K562 (cell line): ENCODE data around the gene GRK3. TPM values are rescaled to one million over a fixed set of nuclear protein-coding genes. Genes with fewer than 3 reads are reported as not detected.

Source experiments
- ATAC-seq: fragments of 200-7000 bp; cut with Tn5 transposase; 3 replicates; pipeline ENCODE4 v1.9.1; 2020; ENCODE audit warnings: moderate library complexity
- BruUV-seq: library from RNA; stranded (reverse); fragments of 400-500 nt; replicated peaks from 2 replicates; lab custom pipeline; 2021; lab: Mats Ljungman, UMichigan
- CTCF ChIA-PET: fragments of 300-600 bp; formaldehyde crosslinking; extraction: SDS; loops from one replicate; lab custom pipeline; 2021; ENCODE audit warnings: low intra/inter-chr PET ratio; lab: Yijun Ruan, JAX
- POLR2A ChIA-PET: fragments of 300-600, 350-650 bp; sonication (Branson Sonifier 250); formaldehyde crosslinking; extraction: SDS; loops from one replicate; lab custom pipeline; 2021; ENCODE audit warnings: antibody characterized with exemption, inconsistent platforms; lab: Yijun Ruan, JAX
- DNase-seq, 4 experiments: peaks; one replicate each; pipeline versions ENCODE4 v3.0.0 to v3.0.0-alpha.2; 2011 to 2018; ENCODE audit warnings: low spot score in 3 of 4, mixed read lengths in 3 of 4; ENCODE audit errors: extremely low read depth in 1 of 4
- FAIRE-seq: peaks from 2 replicates; lab custom pipeline; 2011; peaks lifted over from hg19 to GRCh38; lab: Jason Lieb, UNC
- H2AFZ ChIP-seq: 2 replicates; pipeline ENCODE4 v1.6.0; 2011; ENCODE audit warnings: low read depth, low read length, control low read depth, inconsistent platforms
- H3K27ac ChIP-seq: fragments of 200-600 bp; 3 replicates; pipeline ENCODE4 v1.8.0; 2011; ENCODE audit warnings: low read depth, mild to moderate bottlenecking, control low read depth, inconsistent platforms, low read length, moderate library complexity, mixed read lengths; ENCODE audit errors: extremely low read depth
- H3K27me3 ChIP-seq, 2 experiments: fragments of 300-600 bp in 1 of 2; 2 replicates in 1 of 2; 3 replicates in 1 of 2; pipeline versions ENCODE4 v1.6.0 to v1.8.0; 2011; ENCODE audit warnings: inconsistent platforms in 2 of 2, low read length in 2 of 2, mild to moderate bottlenecking in 1 of 2, mixed read lengths in 1 of 2, moderate library complexity in 1 of 2; ENCODE audit not compliant: control insufficient read depth in 2 of 2, insufficient read depth in 2 of 2
- H3K36me3 ChIP-seq: fragments of 300-600 bp; 3 replicates; pipeline ENCODE4 v1.8.0; 2011; ENCODE audit warnings: mild to moderate bottlenecking, low read length, inconsistent platforms; ENCODE audit not compliant: control insufficient read depth, insufficient read depth
- H3K4me1 ChIP-seq, 2 experiments: fragments of 200-600 bp in 1 of 2; replicated peaks in 1 of 2; 2 replicates in 1 of 2; 3 replicates in 1 of 2; pipeline versions ENCODE4 v1.5.1 to v1.8.0; 2011; ENCODE audit warnings: inconsistent platforms in 2 of 2, low read length in 2 of 2, mild to moderate bottlenecking in 1 of 2, mixed read lengths in 1 of 2, moderate library complexity in 1 of 2; ENCODE audit not compliant: control insufficient read depth in 2 of 2, insufficient read depth in 2 of 2
- H3K4me2 ChIP-seq: 2 replicates; pipeline ENCODE4 v1.6.1; 2011; ENCODE audit warnings: low read length, control low read depth, inconsistent platforms, mixed read lengths; ENCODE audit not compliant: insufficient read depth
- H3K4me3 ChIP-seq: fragments of 200-600 bp; sonication (generic), shearing (Covaris generic); 2 replicates; pipeline ENCODE4 v1.5.1; 2016; ENCODE audit warnings: control low read depth, inconsistent platforms
- H3K79me2 ChIP-seq: fragments of 200-600 bp; 3 replicates; pipeline ENCODE4 v1.8.0; 2011; ENCODE audit warnings: low read length, inconsistent platforms; ENCODE audit not compliant: control insufficient read depth, insufficient read depth
- H3K9ac ChIP-seq, 2 experiments: 2 replicates each; pipeline versions ENCODE4 v1.6.0 to v1.6.1; 2011; ENCODE audit warnings: low read depth in 2 of 2, low read length in 2 of 2, control low read depth in 1 of 2, inconsistent platforms in 1 of 2, mild to moderate bottlenecking in 1 of 2, mixed read lengths in 1 of 2; ENCODE audit not compliant: insufficient read depth in 1 of 2
- H3K9me1 ChIP-seq: one replicate; pipeline ENCODE4 v1.6.0; 2011; ENCODE audit warnings: inconsistent platforms, mild to moderate bottlenecking, low read length, moderate library complexity; ENCODE audit not compliant: control insufficient read depth, insufficient read depth
- H3K9me3 ChIP-seq: replicated peaks from 2 replicates; pipeline ENCODE4 v1.5.1; 2011; ENCODE audit warnings: low read depth, low read length, inconsistent platforms; ENCODE audit not compliant: control insufficient read depth, insufficient read depth
- H4K20me1 ChIP-seq: replicated peaks from 2 replicates; pipeline ENCODE4 v1.6.1; 2011; ENCODE audit warnings: low read length, inconsistent platforms, mixed read lengths; ENCODE audit not compliant: control insufficient read depth, insufficient read depth
- HDAC8 ChIP-seq: fragments of 450-650 bp; IDR thresholded peaks from 2 replicates; pipeline ENCODE4 v1.6.1; 2016; ENCODE audit warnings: mild to moderate bottlenecking, missing genetic modification characterization, moderate library complexity, missing compliant biosample characterization
- POLR2A ChIP-seq: fragments of 450-650 bp; conservative IDR thresholded peaks from 2 replicates; pipeline ENCODE4 v1.6.1; 2016
- TAF15 ChIP-seq: fragments of 200-400 bp; formaldehyde crosslinking; IDR thresholded peaks from 2 replicates; pipeline ENCODE4 v1.6.1; 2017; ENCODE audit warnings: mild to moderate bottlenecking, low read depth, low read length, moderate library complexity
- TAL1 ChIP-seq: fragments of 450-650 bp; IDR thresholded peaks from 2 replicates; pipeline ENCODE4 v1.6.1; 2016; ENCODE audit warnings: mild to moderate bottlenecking
- THRA ChIP-seq: fragments of 450-650 bp; IDR thresholded peaks from 2 replicates; pipeline ENCODE4 v1.6.1; 2017; ENCODE audit warnings: mild to moderate bottlenecking, moderate library complexity
- ZBTB43 ChIP-seq: sonication (generic); formaldehyde crosslinking; IDR thresholded peaks from 2 replicates; pipeline ENCODE4 v1.8.0; 2023; ENCODE audit warnings: mild to moderate bottlenecking, missing genetic modification reagents
- ZNF282 ChIP-seq: sonication (generic); formaldehyde crosslinking; IDR thresholded peaks from 2 replicates; pipeline ENCODE4 v1.8.1; 2023; ENCODE audit warnings: missing genetic modification reagents
- WGBS: fragments of 100-300 bp; shearing (Covaris generic); methylation state at CpG from one replicate; pipeline ENCODE4 v1.1.6; 2016; ENCODE audit warnings: low coverage, mixed read lengths; ENCODE audit not compliant: insufficient coverage; ENCODE audit errors: missing lambda C conversion rate; 5-methylcytosine and 5-hydroxymethylcytosine counted together
- in situ Hi-C: fragments of 300-500 bp; cut with MboI; formaldehyde crosslinking; loops from 4 replicates; pipeline ENCODE4 v1.15.0; 2018; ENCODE audit warnings: inconsistent platforms, mixed read lengths
- intact Hi-C: fragments of 100-400 bp; cut with micrococcal nuclease; formaldehyde crosslinking; loops from 2 replicates; pipeline ENCODE4 v1.14.2; 2022
- polyA plus RNA-seq, 8 experiments: library from polyadenylated mRNA; depleted of rRNA in 4 of 8; stranded (reverse) in 5 of 8; unstranded in 3 of 8; fragments of >200 nt; fragmentation: Nextera tagmentation in 2 of 8; fragmentation: Illumina TruSeq in 1 of 8; extraction: Ambion mirVana in 2 of 8; extraction: Trizol in 1 of 8; gene quantifications; 2 replicates each; pipeline versions ENCODE4 v1.2.1 to v1.2.3, GENCODE V29; 2011 to 2014; ENCODE audit warnings: inconsistent platforms in 1 of 8, missing spikeins in 1 of 8
- total RNA-seq, 7 experiments: library from RNA; depleted of rRNA in 6 of 7; stranded (reverse); fragments of >200 nt in 6 of 7; fragmentation: Illumina TruSeq in 2 of 7; extraction: Trizol in 2 of 7; gene quantifications; 2 replicates each; pipeline versions ENCODE4 v1.2.1 to v1.2.3, GENCODE V29; 2011 to 2021; ENCODE audit warnings: low replicate concordance in 1 of 7

Gene GRK3
- total and polyA plus RNA-seq, 9 of the 15 experiments (the other 6 are each of a cell fraction or from before 2014, with no cell fraction given): 1.4 to 7.6 (median 3.6) TPM

DNA sequence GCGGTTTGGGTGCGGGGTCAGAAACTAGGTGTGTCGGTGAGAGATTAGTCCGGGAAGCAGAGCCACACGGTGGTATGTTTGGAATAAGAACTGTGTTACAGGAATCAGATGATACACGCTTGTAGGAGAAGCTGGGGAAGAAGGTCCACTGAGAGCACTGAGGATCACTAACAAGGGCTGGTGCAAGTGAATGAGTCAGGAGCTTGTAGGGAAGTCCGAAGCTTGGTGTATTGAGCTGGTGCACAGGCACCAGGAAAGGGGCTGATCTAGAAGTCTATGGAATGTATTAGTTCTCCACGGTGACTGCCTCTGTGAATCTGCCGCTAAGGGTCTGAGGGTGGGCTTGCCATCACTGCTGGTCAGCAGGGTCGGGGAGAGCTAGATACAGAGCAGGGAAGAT, 18.8 kb upstream of the GRK3 start:
- Histone ChIP-seq H3K4me1 (peaks cover 5 to 14% of the 10 kb centered on the region in 2 experiments; a peak in 4 of 5 replicates), H3K36me3 (no peaks in the 10 kb centered on the region), H2AFZ (no peak overlapping the region; the same call in 1 of the 2 replicates), H3K9me1 (no peaks in the 10 kb centered on the region), H3K9ac (no peak overlapping the region; a peak in 1 of 4 replicates), H3K4me3 (no peak overlapping the region), H4K20me1 (no peaks in the 10 kb centered on the region), H3K79me2 (no peaks in the 10 kb centered on the region), H3K4me2 (no peak overlapping the region; the same call in 1 of the 2 replicates), H3K27me3 (no peaks in the 10 kb centered on the region; a peak in 2 of 5 replicates), H3K9me3 (no peaks in the 10 kb centered on the region), H3K27ac (no peak overlapping the region)
- TF ChIP-seq TAL1: 0 out of 2 replicates have a peak, but pooled peaks have one; percentile 16
- no peak for TF ChIP-seq THRA
- TF ChIP-seq TAF15: no peak
- no peak for TF ChIP-seq POLR2A
- no peak for TF ChIP-seq ZNF282 (CRISPR knock-in tag)
- no peak for TF ChIP-seq ZBTB43 (CRISPR knock-in tag)
- TF ChIP-seq HDAC8: no peak
- DNase-seq (peak in 2 of 4 experiments; percentile 8 to 18), FAIRE-seq (no peak), ATAC-seq (peak; percentile 34; the same call in 2 of the 3 replicates)
- intact Hi-C loops: loop anchor here (10.0 kb wide), 1 partner anchor 229 kb away; no protein-coding TSS in a partner anchor
- BruUV-seq: no TSS peak
- in situ Hi-C loops: no loop called here
- POLR2A ChIA-PET: no interaction called here
- 9% methylated on average over 10 of the region's 10 CpGs for WGBS
- CTCF ChIA-PET: no interaction called here
